H1 (cell line): Measurements from ENCODE around the gene SRMS.

Source experiments
- ATF3 ChIP-seq: IDR thresholded peaks from 2 replicates; pipeline ENCODE4 v1.6.1; 2011; ENCODE audit warnings: low read depth, mild to moderate bottlenecking, low read length; ENCODE audit not compliant: insufficient read depth
- CHD2 ChIP-seq: IDR thresholded peaks from 2 replicates; pipeline ENCODE4 v1.6.1; 2012; ENCODE audit warnings: low read length, improper control_type of control experiment
- CREB1 ChIP-seq: IDR thresholded peaks from 2 replicates; pipeline ENCODE4 v1.6.1; 2012; ENCODE audit warnings: inconsistent platforms
- CTCF ChIP-seq, 3 experiments: IDR thresholded peaks; 1 replicate in 2 of 3; 2 replicates in 1 of 3; pipeline versions ENCODE4 v1.5.1 to v1.6.1; 2011; ENCODE audit warnings: low read length in 3 of 3, mild to moderate bottlenecking in 3 of 3, inconsistent platforms in 2 of 3, low read depth in 1 of 3, moderate library complexity in 1 of 3; ENCODE audit not compliant: insufficient read depth in 1 of 3; ENCODE audit errors: control extremely low read depth in 1 of 3
- EP300 ChIP-seq, 2 experiments: IDR thresholded peaks; 1 replicate in 1 of 2; 2 replicates in 1 of 2; pipeline ENCODE4 v1.6.1; 2011 to 2012; ENCODE audit warnings: low read depth in 2 of 2, low read length in 2 of 2, mild to moderate bottlenecking in 2 of 2, borderline replicate concordance in 1 of 2, inconsistent platforms in 1 of 2, moderate library complexity in 1 of 2
- KDM5A ChIP-seq: fragments of 200-600 bp; IDR thresholded peaks from 2 replicates; pipeline ENCODE4 v1.7.1; 2012; ENCODE audit warnings: mild to moderate bottlenecking, low read length, inconsistent platforms, mixed read lengths
- MAX ChIP-seq: IDR thresholded peaks from 2 replicates; pipeline ENCODE4 v1.6.1; 2012; ENCODE audit warnings: inconsistent platforms
- POLR2A ChIP-seq, 2 experiments: IDR thresholded peaks; 1 replicate in 1 of 2; 2 replicates in 1 of 2; pipeline ENCODE4 v1.6.1; 2011; ENCODE audit warnings: low read depth in 2 of 2, low read length in 2 of 2, mild to moderate bottlenecking in 2 of 2; ENCODE audit errors: control extremely low read depth in 1 of 2
- POLR2AphosphoS5 ChIP-seq: IDR thresholded peaks from 2 replicates; pipeline ENCODE4 v1.6.1; 2011; ENCODE audit warnings: low read depth, low read length
- POU5F1 ChIP-seq: IDR thresholded peaks from 2 replicates; pipeline ENCODE4 v1.6.1; 2011; ENCODE audit warnings: low read depth, mild to moderate bottlenecking, low read length, moderate library complexity
- RAD21 ChIP-seq, 2 experiments: IDR thresholded peaks in 1 of 2; conservative IDR thresholded peaks in 1 of 2; 2 replicates each; pipeline ENCODE4 v1.6.1; 2011; ENCODE audit warnings: low read depth in 2 of 2, low read length in 2 of 2, improper control_type of control experiment in 1 of 2, inconsistent platforms in 1 of 2, mild to moderate bottlenecking in 1 of 2, moderate library complexity in 1 of 2
- SIN3A ChIP-seq, 2 experiments: IDR thresholded peaks in 1 of 2; conservative IDR thresholded peaks in 1 of 2; 2 replicates each; pipeline ENCODE4 v1.6.1; 2011 to 2012; ENCODE audit warnings: low read length in 2 of 2, improper control_type of control experiment in 1 of 2, low read depth in 1 of 2, mild to moderate bottlenecking in 1 of 2
- YY1 ChIP-seq: IDR thresholded peaks from 2 replicates; pipeline ENCODE4 v1.6.1; 2011; ENCODE audit warnings: low read depth, mild to moderate bottlenecking, low read length
- ZNF274 ChIP-seq: IDR thresholded peaks from 2 replicates; pipeline ENCODE4 v1.7.0; 2012; ENCODE audit warnings: low read length, borderline replicate concordance; ENCODE audit errors: extremely low read depth

GRCh38 chr20:63536997-63537524 lies 10.5 kb downstream of the SRMS start, which contains the start of gene PTK6:
- TF ChIP-seq POLR2A (IDR thresholded peaks at IDR 0.05; ENCODE audit: control extremely low read depth in 1 of 2, low read depth in 2 of 2, low read length in 2 of 2) (no peak), KDM5A (no peak), EP300 (IDR thresholded peaks at IDR 0.05; ENCODE audit: borderline replicate concordance in 1 of 2, low read depth in 2 of 2, low read length in 2 of 2) (no peak), RAD21 (IDR thresholded peaks at IDR 0.05 in 1 of 2, conservative IDR thresholded peaks at IDR 0.05 in 1 of 2; ENCODE audit: low read depth in 2 of 2, low read length in 2 of 2) (no peak), CTCF (IDR thresholded peaks at IDR 0.05; ENCODE audit: control extremely low read depth in 1 of 3, insufficient read depth in 1 of 3, low read depth in 1 of 3, low read length in 3 of 3) (no peak), SIN3A (conservative IDR thresholded peaks at IDR 0.05 in 1 of 2, IDR thresholded peaks at IDR 0.05 in 1 of 2; ENCODE audit: low read depth in 1 of 2, low read length in 2 of 2) (no peak), POU5F1 (no peak), MAX (no peak), POLR2AphosphoS5 (no peak), CREB1 (no peak), CHD2 (no peak), ATF3 (no peak), ZNF274 (no peak), YY1 (no peak)
